Mucosa of rectum (tissue), 2 donors: Measurements from ENCODE around the gene NTNG1.

Experiments
- H3K27ac ChIP-seq, 2 donors: one replicate each; pipeline ENCODE4 v1.7.0; 2013; ENCODE audit warnings: inconsistent platforms in 2 of 2, low read depth in 2 of 2, low read length in 2 of 2
- H3K27me3 ChIP-seq, 2 donors: one replicate each; pipeline ENCODE4 v1.7.0; 2013; ENCODE audit warnings: low read length in 2 of 2; ENCODE audit not compliant: control insufficient read depth in 2 of 2, insufficient read depth in 2 of 2
- H3K36me3 ChIP-seq, 2 donors: one replicate each; pipeline ENCODE4 v1.7.0; 2013; ENCODE audit warnings: low read length in 2 of 2; ENCODE audit not compliant: control insufficient read depth in 2 of 2, insufficient read depth in 2 of 2
- H3K4me1 ChIP-seq, 2 donors: one replicate each; pipeline ENCODE4 v1.7.0; 2013; ENCODE audit warnings: low read length in 2 of 2, mild to moderate bottlenecking in 1 of 2; ENCODE audit not compliant: control insufficient read depth in 2 of 2, insufficient read depth in 2 of 2
- H3K4me3 ChIP-seq, 2 donors: one replicate each; pipeline ENCODE4 v1.7.0; 2013; ENCODE audit warnings: low read length in 2 of 2
- H3K9ac ChIP-seq, 2 donors: one replicate each; pipeline ENCODE4 v1.7.0; 2013; ENCODE audit warnings: low read length in 2 of 2, low read depth in 1 of 2, mild to moderate bottlenecking in 1 of 2
- H3K9me3 ChIP-seq, 2 donors: one replicate each; pipeline ENCODE4 v1.7.0; 2013; ENCODE audit warnings: low read length in 2 of 2; ENCODE audit not compliant: control insufficient read depth in 2 of 2
- donor health status: healthy.
- donor health status: Normal muscosa, but diverticular disease.

The NTNG1 gene

GRCh38 chr1:107413546-107413945 is 272.7 kb downstream of the NTNG1 start:
- Histone ChIP-seq H3K27me3 (no peaks in the 10 kb centered on the region), H3K9ac (no peak overlapping the region), H3K4me1 (no peaks in the 10 kb centered on the region), H3K27ac (no peak overlapping the region), H3K36me3 (no peaks in the 10 kb centered on the region), H3K9me3 (no peaks in the 10 kb centered on the region), H3K4me3 (no peak overlapping the region)

- H3K36me3 ChIP-seq = no peaks in the 10 kb centered on the region
- no peak overlapping the region for H3K9ac ChIP-seq
- H3K4me3 ChIP-seq = no peak overlapping the region
- no peaks in the 10 kb centered on the region for H3K4me1 ChIP-seq
- H3K27me3 ChIP-seq = no peaks in the 10 kb centered on the region
- no peaks in the 10 kb centered on the region for H3K9me3 ChIP-seq
- H3K27ac ChIP-seq = no peak overlapping the region
Measured at GRCh38 chr1:107413951-107414350, 273.1 kb downstream of the NTNG1 start.

DNA sequence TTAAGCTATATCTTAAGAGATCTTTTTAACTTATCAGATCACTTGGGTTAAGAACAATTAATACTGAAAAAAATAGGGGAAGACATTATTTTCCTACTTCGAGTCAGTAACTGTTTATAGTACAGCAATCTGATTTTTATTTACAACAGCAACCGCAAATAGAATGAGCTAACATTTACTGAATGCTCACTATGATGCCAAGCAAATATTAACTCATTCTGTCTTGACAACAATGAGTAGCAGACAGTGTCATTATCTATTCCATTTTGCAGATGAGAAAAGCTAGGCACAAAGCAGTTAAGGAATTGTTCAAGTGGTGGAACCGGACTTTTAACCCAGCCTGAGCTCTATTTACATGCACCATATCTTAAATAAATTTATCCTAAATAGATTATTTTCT is 273.7 kb downstream of the NTNG1 start:
- H3K27me3 ChIP-seq = no peaks in the 10 kb centered on the region
- H3K9me3 ChIP-seq = no peaks in the 10 kb centered on the region
- no peak overlapping the region for H3K27ac ChIP-seq
- no peaks in the 10 kb centered on the region for H3K36me3 ChIP-seq
- no peak overlapping the region for H3K4me3 ChIP-seq
- no peak overlapping the region for H3K9ac ChIP-seq
- no peaks in the 10 kb centered on the region for H3K4me1 ChIP-seq

DNA sequence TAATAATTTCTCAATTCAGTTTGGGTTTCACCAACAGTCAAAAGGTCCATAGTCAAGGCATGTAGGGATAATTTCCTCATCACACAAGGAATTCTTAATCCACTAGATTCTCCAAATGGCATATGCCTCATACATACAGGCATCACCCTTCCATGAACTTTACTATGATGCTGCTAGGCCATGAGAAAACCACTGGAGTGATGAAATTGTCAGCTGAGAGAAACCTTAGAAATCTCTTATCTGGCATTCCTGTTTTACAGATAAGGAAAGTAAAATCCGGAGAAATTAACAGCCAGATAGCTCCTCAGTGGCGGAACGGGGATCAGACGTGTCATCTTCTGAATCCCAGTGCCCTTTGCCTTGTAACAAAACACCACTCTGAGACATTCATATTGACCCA is 274.4 kb downstream of the NTNG1 start:
- Histone ChIP-seq H3K36me3 (no peaks in the 10 kb centered on the region), H3K9ac (no peak overlapping the region), H3K4me1 (no peaks in the 10 kb centered on the region), H3K4me3 (no peak overlapping the region), H3K27ac (no peak overlapping the region), H3K27me3 (no peaks in the 10 kb centered on the region), H3K9me3 (no peaks in the 10 kb centered on the region)

DNA sequence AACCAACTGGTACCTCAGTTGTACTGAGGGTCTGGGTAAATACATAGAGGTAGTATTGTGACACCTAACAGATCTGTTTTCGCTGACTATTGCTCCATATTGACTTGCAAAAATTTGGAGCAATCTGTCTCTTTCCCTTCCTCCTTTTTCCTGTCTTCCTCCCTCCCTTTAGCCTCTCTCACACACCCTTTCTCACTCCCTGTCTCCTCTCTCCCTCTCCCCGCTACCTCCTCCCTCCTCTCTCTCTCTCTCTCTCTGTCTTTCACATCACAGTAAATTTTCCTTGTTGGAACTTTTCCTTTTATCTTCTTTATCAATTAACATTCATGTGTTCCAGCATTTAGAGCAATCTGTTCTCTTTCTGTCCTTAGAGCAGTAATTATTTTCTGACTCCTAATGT is 278.2 kb downstream of the NTNG1 start:
- no peaks in the 10 kb centered on the region for H3K36me3 ChIP-seq
- no peak overlapping the region for H3K4me3 ChIP-seq
- H3K4me1 ChIP-seq = no peaks in the 10 kb centered on the region
- no peak overlapping the region for H3K27ac ChIP-seq
- H3K27me3 ChIP-seq = no peaks in the 10 kb centered on the region
- no peak overlapping the region for H3K9ac ChIP-seq
- no peaks in the 10 kb centered on the region for H3K9me3 ChIP-seq

DNA sequence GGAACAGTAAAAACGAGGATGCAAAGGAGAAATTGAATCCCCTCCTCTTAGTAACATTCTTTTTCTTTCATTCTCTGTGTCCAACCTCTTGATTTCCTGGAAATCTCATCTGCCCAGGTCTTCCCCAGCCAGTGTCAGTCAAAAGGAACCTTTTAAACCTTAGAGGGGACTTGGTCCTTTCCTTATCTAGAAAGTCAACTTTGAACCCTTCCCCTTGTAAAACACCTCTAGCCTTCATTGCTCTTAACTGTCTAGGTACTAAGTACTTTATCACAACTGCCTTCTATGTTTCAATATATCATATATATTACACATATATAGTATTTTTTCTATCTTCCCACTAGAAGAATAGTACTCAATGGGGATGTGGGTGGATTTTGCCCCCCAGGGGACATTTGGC is 282.1 kb downstream of the NTNG1 start:
- Histone ChIP-seq H3K9me3 (no peaks in the 10 kb centered on the region), H3K4me3 (no peak overlapping the region), H3K27ac (no peak overlapping the region), H3K27me3 (no peaks in the 10 kb centered on the region), H3K4me1 (no peaks in the 10 kb centered on the region), H3K36me3 (no peaks in the 10 kb centered on the region), H3K9ac (no peak overlapping the region)

- no peaks in the 10 kb centered on the region for H3K27me3 ChIP-seq
- no peaks in the 10 kb centered on the region for H3K36me3 ChIP-seq
- no peaks in the 10 kb centered on the region for H3K9me3 ChIP-seq
- H3K27ac ChIP-seq = no peak overlapping the region
- no peak overlapping the region for H3K4me3 ChIP-seq
- no peak overlapping the region for H3K9ac ChIP-seq
- no peaks in the 10 kb centered on the region for H3K4me1 ChIP-seq
Measured at GRCh38 chr1:107430540-107431228, 289.8 kb downstream of the NTNG1 start.

DNA sequence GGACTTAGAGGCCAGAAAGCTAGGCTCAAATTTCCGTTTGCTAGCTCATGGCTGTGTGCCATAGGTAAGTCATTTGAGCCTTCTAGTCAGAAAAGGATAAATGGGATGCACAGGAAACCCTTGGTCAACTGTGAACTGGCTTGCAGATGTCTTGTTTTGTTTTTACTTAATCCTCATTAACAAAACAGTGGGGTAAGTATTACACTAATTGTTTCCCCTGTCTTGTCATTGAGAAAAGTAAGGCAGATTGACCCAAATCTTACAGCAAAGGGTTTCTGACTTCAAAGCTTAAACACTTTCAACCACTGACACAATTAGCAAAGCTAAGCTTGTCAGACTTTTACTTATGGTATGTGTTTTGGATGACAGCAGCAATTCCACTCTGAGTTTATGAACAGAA is 291.3 kb downstream of the NTNG1 start:
- Histone ChIP-seq H3K27ac (no peak overlapping the region), H3K4me3 (no peak overlapping the region), H3K36me3 (no peaks in the 10 kb centered on the region), H3K9me3 (no peaks in the 10 kb centered on the region), H3K27me3 (no peaks in the 10 kb centered on the region), H3K9ac (no peak overlapping the region), H3K4me1 (no peaks in the 10 kb centered on the region)

DNA sequence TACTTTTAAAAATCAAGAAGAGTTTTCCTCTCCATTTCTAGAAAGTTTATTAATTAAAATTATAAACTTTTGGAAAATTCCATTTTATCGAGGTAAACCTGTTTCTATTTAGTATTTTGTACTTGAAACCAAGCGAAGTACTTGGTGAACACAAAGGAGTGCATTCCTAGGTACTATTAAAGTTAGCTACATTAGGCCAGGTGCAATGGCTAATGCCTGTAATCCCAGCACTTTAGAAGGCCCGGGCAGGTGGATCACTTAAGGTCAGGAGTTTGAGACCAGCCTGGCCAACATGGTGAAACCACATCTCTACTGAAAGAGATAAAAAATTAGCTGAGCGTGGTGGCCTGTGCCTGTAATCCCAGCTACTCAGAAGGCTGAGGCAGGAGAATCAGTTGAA is 292.2 kb downstream of the NTNG1 start:
- Histone ChIP-seq H3K4me1 (no peaks in the 10 kb centered on the region), H3K27me3 (no peaks in the 10 kb centered on the region), H3K27ac (no peak overlapping the region)

GRCh38 chr1:107433635-107434360 is 293.0 kb downstream of the NTNG1 start:
- H3K4me3 ChIP-seq = no peak overlapping the region
- no peaks in the 10 kb centered on the region for H3K36me3 ChIP-seq
- no peaks in the 10 kb centered on the region for H3K4me1 ChIP-seq
- no peak overlapping the region for H3K9ac ChIP-seq
- no peaks in the 10 kb centered on the region for H3K27me3 ChIP-seq
- H3K9me3 ChIP-seq = no peaks in the 10 kb centered on the region
- H3K27ac ChIP-seq = no peak overlapping the region

More for the DNA sequence above, 292.2 kb downstream of the NTNG1 start:
- Histone ChIP-seq H3K36me3 (no peaks in the 10 kb centered on the region), H3K4me3 (no peak overlapping the region), H3K9ac (no peak overlapping the region), H3K9me3 (no peaks in the 10 kb centered on the region)
